Measurements from ENCODE around the gene CDH23. TPM values are rescaled to one million over a fixed set of nuclear protein-coding genes. Genes with fewer than 3 reads are reported as not detected.
A peak's percentile ranks its signal among the peaks of the same experiment; 100 is the strongest.

The CDH23 gene
- total RNA-seq, 1 experiment from 2014 or later, result 0.34 TPM

DNA sequence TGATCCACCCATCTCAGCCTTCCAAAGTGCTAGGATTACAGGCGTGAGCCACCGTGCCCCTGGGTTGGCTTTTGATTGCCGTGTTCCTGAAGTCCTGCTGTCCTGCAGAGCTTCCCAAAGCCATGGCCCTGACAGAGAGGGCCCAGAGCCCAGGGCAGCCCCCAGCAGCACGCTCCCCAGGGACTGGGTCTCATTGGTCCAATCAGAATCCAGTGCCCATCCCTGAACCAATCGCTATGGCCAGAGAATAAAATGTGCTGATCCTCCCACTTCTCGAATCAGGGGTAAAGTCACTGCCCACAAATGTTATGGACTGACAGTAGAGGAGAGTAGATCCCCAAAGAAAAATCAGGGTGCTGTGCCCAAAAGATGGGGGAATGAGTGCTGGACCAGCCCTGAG, 327.8 kb downstream of the CDH23 start:
- Histone ChIP-seq H3K9me3 (no peaks in the 10 kb centered on the region), H3K36me3 (ENCODE audit: control insufficient read depth, insufficient read depth, low read length) (no peaks in the 10 kb centered on the region), H3K4me1 (peaks cover 16% of the 10 kb centered on the region), H3K27me3 (replicated peaks; ENCODE audit: control insufficient read depth, insufficient read depth, low read length) (0 out of 2 replicates have a peak, but pooled peaks cover 1% of the 10 kb centered on the region), H3K4me3 (ENCODE audit: low read depth, low read length) (no peak overlapping the region)
- no TSS peak for BruUV-seq (replicated peaks)
- no peak for DNase-seq
- CTCF ChIA-PET, result no interaction called here
- POLR2A ChIA-PET, result no interaction called here
- intact Hi-C loops (cut with micrococcal nuclease; ENCODE audit: unreplicated experiment), result no loop called here
- H3K4me1 Mint-ChIP-seq (ENCODE audit: low read depth, unreplicated experiment), result peaks cover 15% of the 10 kb centered on the region
- no peaks in the 10 kb centered on the region for H3K36me3 Mint-ChIP-seq (ENCODE audit: insufficient read depth, unreplicated experiment)
- H3K27ac Mint-ChIP-seq (ENCODE audit: unreplicated experiment), result no peak overlapping the region
- TF ChIP-seq, protein P1, sequence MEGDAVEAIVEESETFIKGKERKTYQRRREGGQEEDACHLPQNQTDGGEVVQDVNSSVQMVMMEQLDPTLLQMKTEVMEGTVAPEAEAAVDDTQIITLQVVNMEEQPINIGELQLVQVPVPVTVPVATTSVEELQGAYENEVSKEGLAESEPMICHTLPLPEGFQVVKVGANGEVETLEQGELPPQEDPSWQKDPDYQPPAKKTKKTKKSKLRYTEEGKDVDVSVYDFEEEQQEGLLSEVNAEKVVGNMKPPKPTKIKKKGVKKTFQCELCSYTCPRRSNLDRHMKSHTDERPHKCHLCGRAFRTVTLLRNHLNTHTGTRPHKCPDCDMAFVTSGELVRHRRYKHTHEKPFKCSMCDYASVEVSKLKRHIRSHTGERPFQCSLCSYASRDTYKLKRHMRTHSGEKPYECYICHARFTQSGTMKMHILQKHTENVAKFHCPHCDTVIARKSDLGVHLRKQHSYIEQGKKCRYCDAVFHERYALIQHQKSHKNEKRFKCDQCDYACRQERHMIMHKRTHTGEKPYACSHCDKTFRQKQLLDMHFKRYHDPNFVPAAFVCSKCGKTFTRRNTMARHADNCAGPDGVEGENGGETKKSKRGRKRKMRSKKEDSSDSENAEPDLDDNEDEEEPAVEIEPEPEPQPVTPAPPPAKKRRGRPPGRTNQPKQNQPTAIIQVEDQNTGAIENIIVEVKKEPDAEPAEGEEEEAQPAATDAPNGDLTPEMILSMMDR (IDR thresholded peaks at IDR 0.05; ENCODE audit: insufficient read depth in 1 of 2, low read depth in 1 of 2, low read length in 1 of 2, severe bottlenecking in 1 of 2, unreplicated experiment in 1 of 2), result no peak
- no peaks in the 10 kb centered on the region for H3K27me3 Mint-ChIP-seq (ENCODE audit: insufficient read depth, unreplicated experiment)
- H3K9me3 Mint-ChIP-seq (ENCODE audit: unreplicated experiment), result peaks cover 8% of the 10 kb centered on the region
- H3K4me3 Mint-ChIP-seq (ENCODE audit: unreplicated experiment), result no peak overlapping the region

DNA sequence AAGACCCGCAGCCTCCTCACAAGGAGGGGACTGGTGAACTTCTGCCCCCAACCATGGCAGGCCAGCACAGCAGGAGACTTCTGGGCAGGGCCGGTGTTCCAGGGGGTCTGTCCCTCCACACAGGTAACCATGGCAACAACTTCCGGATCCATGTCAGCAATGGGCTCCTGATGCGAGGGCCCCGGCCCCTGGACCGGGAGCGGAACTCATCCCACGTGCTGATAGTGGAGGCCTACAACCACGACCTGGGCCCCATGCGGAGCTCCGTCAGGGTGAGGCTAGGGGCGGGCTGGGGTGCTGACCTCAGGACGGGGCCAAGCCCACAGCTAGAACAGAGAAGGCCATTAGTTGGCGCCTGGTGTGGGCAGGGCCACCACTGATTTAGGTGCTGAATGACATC, 328.5 kb downstream of the CDH23 start:
- H3K4me1 ChIP-seq, result peaks cover 16% of the 10 kb centered on the region
- ChIA-PET POLR2A (no interaction called here), CTCF (no interaction called here)
- H3K36me3 ChIP-seq (ENCODE audit: control insufficient read depth, insufficient read depth, low read length), result no peaks in the 10 kb centered on the region
- intact Hi-C loops (cut with micrococcal nuclease; ENCODE audit: unreplicated experiment), result no loop called here
- H3K27ac Mint-ChIP-seq (ENCODE audit: unreplicated experiment), result no peak overlapping the region
- 0 out of 2 replicates have a peak, but pooled peaks cover 1% of the 10 kb centered on the region for H3K27me3 ChIP-seq (replicated peaks; ENCODE audit: control insufficient read depth, insufficient read depth, low read length)
- no peaks in the 10 kb centered on the region for H3K9me3 ChIP-seq
- no peaks in the 10 kb centered on the region for H3K36me3 Mint-ChIP-seq (ENCODE audit: insufficient read depth, unreplicated experiment)
- H3K4me1 Mint-ChIP-seq (ENCODE audit: low read depth, unreplicated experiment), result peaks cover 15% of the 10 kb centered on the region
- H3K4me3 Mint-ChIP-seq (ENCODE audit: unreplicated experiment), result no peak overlapping the region
- peaks cover 8% of the 10 kb centered on the region for H3K9me3 Mint-ChIP-seq (ENCODE audit: unreplicated experiment)
- no peak for DNase-seq
- TF ChIP-seq, protein P1 (IDR thresholded peaks at IDR 0.05; ENCODE audit: insufficient read depth in 1 of 2, low read depth in 1 of 2, low read length in 1 of 2, severe bottlenecking in 1 of 2, unreplicated experiment in 1 of 2), result no peak
- H3K27me3 Mint-ChIP-seq (ENCODE audit: insufficient read depth, unreplicated experiment), result no peaks in the 10 kb centered on the region
- BruUV-seq (replicated peaks), result no TSS peak
- H3K4me3 ChIP-seq (ENCODE audit: low read depth, low read length), result no peak overlapping the region

DNA sequence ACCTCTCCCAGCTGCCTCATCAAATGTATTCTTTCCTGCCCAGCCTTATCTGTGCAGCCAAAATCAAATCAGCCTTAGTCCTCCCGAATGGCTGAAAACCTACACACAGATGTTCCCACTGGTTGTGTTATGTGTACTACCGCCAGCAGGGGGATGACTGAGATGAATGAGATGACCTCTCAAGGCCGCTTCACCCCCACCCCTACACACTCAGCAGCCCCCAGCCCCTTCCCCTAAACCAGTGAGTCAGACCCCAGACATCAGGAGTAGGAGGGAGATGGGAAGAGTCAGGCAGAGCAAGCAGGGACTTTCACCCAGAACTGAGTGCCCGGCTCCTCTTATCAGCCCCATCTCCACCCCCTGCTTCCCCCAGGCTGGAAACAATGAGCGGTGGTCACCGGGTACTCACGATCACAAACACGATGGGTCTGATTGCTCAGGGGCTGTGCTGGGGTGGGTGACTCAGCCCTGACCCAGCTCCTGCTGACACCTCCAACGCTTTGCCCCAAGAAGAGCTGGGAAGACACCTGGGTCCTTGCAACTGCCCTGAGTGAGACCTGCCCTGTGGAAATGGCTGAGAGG, 329.4 kb downstream of the CDH23 start:
- TF ChIP-seq, protein P1 (IDR thresholded peaks at IDR 0.05; ENCODE audit: insufficient read depth in 1 of 2, low read depth in 1 of 2, low read length in 1 of 2, severe bottlenecking in 1 of 2, unreplicated experiment in 1 of 2), result peak; percentile 56 to 64
- Mint-ChIP-seq H3K27ac (ENCODE audit: unreplicated experiment) (peak overlapping the region; percentile 58), H3K36me3 (ENCODE audit: insufficient read depth, unreplicated experiment) (no peaks in the 10 kb centered on the region), H3K9me3 (ENCODE audit: unreplicated experiment) (peaks cover 8% of the 10 kb centered on the region), H3K4me1 (ENCODE audit: low read depth, unreplicated experiment) (peaks cover 15% of the 10 kb centered on the region), H3K27me3 (ENCODE audit: insufficient read depth, unreplicated experiment) (no peaks in the 10 kb centered on the region), H3K4me3 (ENCODE audit: unreplicated experiment) (no peak overlapping the region)
- ChIA-PET POLR2A (no interaction called here), CTCF (interaction anchor here (0.9 to 1.1 kb wide), 2 partner anchors 41 to 48 kb away, joined by 3 read pairs; no protein-coding TSS in a partner anchor)
- no peaks in the 10 kb centered on the region for H3K9me3 ChIP-seq
- intact Hi-C loops (cut with micrococcal nuclease; ENCODE audit: unreplicated experiment), result loop anchor here (2.0 kb wide), 1 partner anchor 47 kb away; the partner anchor contains the start of gene VSIR
- H3K4me1 ChIP-seq, result peaks cover 16% of the 10 kb centered on the region
- H3K4me3 ChIP-seq (ENCODE audit: low read depth, low read length), result no peak overlapping the region
- DNase-seq, result peak in 1 of 2 experiments; percentile 59
- BruUV-seq (replicated peaks), result no TSS peak
- H3K36me3 ChIP-seq (ENCODE audit: control insufficient read depth, insufficient read depth, low read length), result no peaks in the 10 kb centered on the region
- H3K27me3 ChIP-seq (replicated peaks; ENCODE audit: control insufficient read depth, insufficient read depth, low read length), result 0 out of 2 replicates have a peak, but pooled peaks cover under 1% of the 10 kb centered on the region

Measured in Caco-2 (cell line).